Measurements from ENCODE around the gene TPO. TPM values are rescaled to one million over a fixed set of nuclear protein-coding genes. Genes with fewer than 3 reads are reported as not detected.

The TPO gene
- total RNA-seq, 5 donors from 2014 or later (not counting 1 experiment from before 2014, with no cell fraction given) = 0.18 to 0.26 TPM; not detected in 3

- CTCF ChIA-PET = no interaction called here
- Mint-ChIP-seq H3K4me3 (no peak overlapping the region), H3K27ac (no peak overlapping the region)
These were observed 19.5 kb downstream of the TPO start for GRCh38 chr2:1432726-1433125.

GRCh38 chr2:1436369-1436768 is 23.1 kb downstream of the TPO start:
- Histone ChIP-seq H3K27me3 (replicated peaks in 1 of 2; ENCODE audit: control insufficient read depth in 2 of 2, extremely low read depth in 1 of 2, insufficient read depth in 2 of 2, low read length in 1 of 2) (peaks cover 0 to 7% of the 10 kb centered on the region in 2 experiments), H3K9me3 (no peaks in the 10 kb centered on the region), H3K36me3 (ENCODE audit: control insufficient read depth in 2 of 2, extremely low read depth in 1 of 2, insufficient read depth in 1 of 2, low read length in 1 of 2) (no peaks in the 10 kb centered on the region), H3K4me1 (ENCODE audit: control insufficient read depth in 1 of 2, extremely low read depth in 1 of 2, insufficient read depth in 2 of 2, low read length in 2 of 2) (no peaks in the 10 kb centered on the region), H3K4me3 (ENCODE audit: control insufficient read depth in 1 of 2, extremely low read depth in 1 of 2, low read length in 1 of 2) (no peak overlapping the region), H3K27ac (ENCODE audit: low read length) (no peak overlapping the region)
- no peaks in the 10 kb centered on the region for H3K27me3 Mint-ChIP-seq
- POLR2A ChIA-PET = no interaction called here
- 93% methylated on average over 8 of the region's 9 CpGs for WGBS (ENCODE audit: insufficient coverage)
- DNase-seq (no peak), ATAC-seq (replicated peaks in 1 of 4) (no peak)
- no peak overlapping the region for H3K27ac Mint-ChIP-seq
- no peak overlapping the region for H3K4me3 Mint-ChIP-seq
- no peaks in the 10 kb centered on the region for H3K4me1 Mint-ChIP-seq
- H3K36me3 Mint-ChIP-seq = no peaks in the 10 kb centered on the region
- H3K9me3 Mint-ChIP-seq = no peaks in the 10 kb centered on the region
- CTCF ChIA-PET = no interaction called here

More at GRCh38 chr2:1432726-1433125, 19.5 kb downstream of the TPO start:
- no peaks in the 10 kb centered on the region for H3K36me3 ChIP-seq (ENCODE audit: control insufficient read depth in 2 of 2, extremely low read depth in 1 of 2, insufficient read depth in 1 of 2, low read length in 1 of 2)
- no peaks in the 10 kb centered on the region for H3K36me3 Mint-ChIP-seq
- no peaks in the 10 kb centered on the region for H3K9me3 Mint-ChIP-seq
- H3K27me3 Mint-ChIP-seq = no peaks in the 10 kb centered on the region
- no peaks in the 10 kb centered on the region for H3K9me3 ChIP-seq
- H3K4me1 Mint-ChIP-seq = no peaks in the 10 kb centered on the region
- no peak overlapping the region for H3K4me3 ChIP-seq (ENCODE audit: control insufficient read depth in 1 of 2, extremely low read depth in 1 of 2, low read length in 1 of 2)
- no peaks in the 10 kb centered on the region for H3K4me1 ChIP-seq (ENCODE audit: control insufficient read depth in 1 of 2, extremely low read depth in 1 of 2, insufficient read depth in 2 of 2, low read length in 2 of 2)
- DNase-seq (no peak), ATAC-seq (replicated peaks in 1 of 4) (no peak)
- WGBS (ENCODE audit: insufficient coverage) = 82% methylated on average over 2 of the region's 2 CpGs
- POLR2A ChIA-PET = no interaction called here
- peaks cover 0 to 5% of the 10 kb centered on the region in 2 experiments for H3K27me3 ChIP-seq (replicated peaks in 1 of 2; ENCODE audit: control insufficient read depth in 2 of 2, extremely low read depth in 1 of 2, insufficient read depth in 2 of 2, low read length in 1 of 2)
- H3K27ac ChIP-seq (ENCODE audit: low read length) = no peak overlapping the region

GRCh38 chr2:1437101-1437500 is 23.8 kb downstream of the TPO start:
- ATAC-seq (replicated peaks in 1 of 4) = no peak
- H3K36me3 Mint-ChIP-seq = no peaks in the 10 kb centered on the region
- no peak for DNase-seq
- Histone ChIP-seq H3K4me3 (ENCODE audit: control insufficient read depth in 1 of 2, extremely low read depth in 1 of 2, low read length in 1 of 2) (no peak overlapping the region), H3K9me3 (no peaks in the 10 kb centered on the region), H3K27me3 (replicated peaks in 1 of 2; ENCODE audit: control insufficient read depth in 2 of 2, extremely low read depth in 1 of 2, insufficient read depth in 2 of 2, low read length in 1 of 2) (peaks cover 0 to 7% of the 10 kb centered on the region in 2 experiments), H3K27ac (ENCODE audit: low read length) (no peak overlapping the region), H3K36me3 (ENCODE audit: control insufficient read depth in 2 of 2, extremely low read depth in 1 of 2, insufficient read depth in 1 of 2, low read length in 1 of 2) (no peaks in the 10 kb centered on the region), H3K4me1 (ENCODE audit: control insufficient read depth in 1 of 2, extremely low read depth in 1 of 2, insufficient read depth in 2 of 2, low read length in 2 of 2) (no peaks in the 10 kb centered on the region)
- no peak overlapping the region for H3K27ac Mint-ChIP-seq
- POLR2A ChIA-PET = no interaction called here
- no peaks in the 10 kb centered on the region for H3K27me3 Mint-ChIP-seq
- CTCF ChIA-PET = no interaction called here
- H3K4me1 Mint-ChIP-seq = no peaks in the 10 kb centered on the region
- no peak overlapping the region for H3K4me3 Mint-ChIP-seq
- 90% methylated on average over 9 of the region's 11 CpGs for WGBS (ENCODE audit: insufficient coverage)
- peaks cover 0 to 3% (median 0%) of the 10 kb centered on the region in 3 donors for H3K9me3 Mint-ChIP-seq

- POLR2A ChIA-PET = no interaction called here
- no peaks in the 10 kb centered on the region for H3K4me1 ChIP-seq (ENCODE audit: control insufficient read depth in 1 of 2, extremely low read depth in 1 of 2, insufficient read depth in 2 of 2, low read length in 2 of 2)
- ATAC-seq (replicated peaks in 1 of 4) = no peak
These were observed 24.3 kb downstream of the TPO start for GRCh38 chr2:1437537-1437936.

GRCh38 chr2:1438972-1439371 is 25.7 kb downstream of the TPO start:
- H3K36me3 Mint-ChIP-seq = no peaks in the 10 kb centered on the region
- H3K9me3 Mint-ChIP-seq = peaks cover 0 to 4% (median 0%) of the 10 kb centered on the region in 3 donors
- Histone ChIP-seq H3K9me3 (no peaks in the 10 kb centered on the region), H3K27ac (ENCODE audit: low read length) (no peak overlapping the region), H3K36me3 (ENCODE audit: control insufficient read depth in 2 of 2, extremely low read depth in 1 of 2, insufficient read depth in 1 of 2, low read length in 1 of 2) (no peaks in the 10 kb centered on the region), H3K27me3 (replicated peaks in 1 of 2; ENCODE audit: control insufficient read depth in 2 of 2, extremely low read depth in 1 of 2, insufficient read depth in 2 of 2, low read length in 1 of 2) (peaks cover 0 to 7% of the 10 kb centered on the region in 2 experiments), H3K4me3 (ENCODE audit: control insufficient read depth in 1 of 2, extremely low read depth in 1 of 2, low read length in 1 of 2) (no peak overlapping the region), H3K4me1 (ENCODE audit: control insufficient read depth in 1 of 2, extremely low read depth in 1 of 2, insufficient read depth in 2 of 2, low read length in 2 of 2) (no peaks in the 10 kb centered on the region)
- ATAC-seq (replicated peaks in 1 of 4) = no peak
- 71% methylated on average over 5 of the region's 6 CpGs for WGBS (ENCODE audit: insufficient coverage)
- ChIA-PET CTCF (no interaction called here), POLR2A (no interaction called here)
- no peaks in the 10 kb centered on the region for H3K4me1 Mint-ChIP-seq
- no peak overlapping the region for H3K27ac Mint-ChIP-seq
- no peaks in the 10 kb centered on the region for H3K27me3 Mint-ChIP-seq
- no peak overlapping the region for H3K4me3 Mint-ChIP-seq
- DNase-seq = no peak

More at GRCh38 chr2:1437537-1437936, 24.3 kb downstream of the TPO start:
- Histone ChIP-seq H3K9me3 (no peaks in the 10 kb centered on the region), H3K36me3 (ENCODE audit: control insufficient read depth in 2 of 2, extremely low read depth in 1 of 2, insufficient read depth in 1 of 2, low read length in 1 of 2) (no peaks in the 10 kb centered on the region), H3K27me3 (replicated peaks in 1 of 2; ENCODE audit: control insufficient read depth in 2 of 2, extremely low read depth in 1 of 2, insufficient read depth in 2 of 2, low read length in 1 of 2) (peaks cover 0 to 7% of the 10 kb centered on the region in 2 experiments), H3K4me3 (ENCODE audit: control insufficient read depth in 1 of 2, extremely low read depth in 1 of 2, low read length in 1 of 2) (no peak overlapping the region), H3K27ac (ENCODE audit: low read length) (no peak overlapping the region)
- H3K27ac Mint-ChIP-seq = no peak overlapping the region
- CTCF ChIA-PET = no interaction called here
- peaks cover 0 to 4% (median 0%) of the 10 kb centered on the region in 3 donors for H3K9me3 Mint-ChIP-seq
- H3K4me3 Mint-ChIP-seq = no peak overlapping the region
- no peaks in the 10 kb centered on the region for H3K4me1 Mint-ChIP-seq
- no peaks in the 10 kb centered on the region for H3K36me3 Mint-ChIP-seq
- H3K27me3 Mint-ChIP-seq = no peaks in the 10 kb centered on the region
- DNase-seq = no peak
- 79% methylated on average over 4 of the region's 4 CpGs for WGBS (ENCODE audit: insufficient coverage)

- no peak for DNase-seq
- WGBS (ENCODE audit: insufficient coverage) = 89% methylated on average over 7 of the region's 7 CpGs
- Histone ChIP-seq H3K9me3 (no peaks in the 10 kb centered on the region), H3K4me3 (ENCODE audit: control insufficient read depth in 1 of 2, extremely low read depth in 1 of 2, low read length in 1 of 2) (no peak overlapping the region), H3K27me3 (replicated peaks in 1 of 2; ENCODE audit: control insufficient read depth in 2 of 2, extremely low read depth in 1 of 2, insufficient read depth in 2 of 2, low read length in 1 of 2) (peaks cover 0 to 7% of the 10 kb centered on the region in 2 experiments), H3K27ac (ENCODE audit: low read length) (no peak overlapping the region), H3K4me1 (ENCODE audit: control insufficient read depth in 1 of 2, extremely low read depth in 1 of 2, insufficient read depth in 2 of 2, low read length in 2 of 2) (no peaks in the 10 kb centered on the region), H3K36me3 (ENCODE audit: control insufficient read depth in 2 of 2, extremely low read depth in 1 of 2, insufficient read depth in 1 of 2, low read length in 1 of 2) (no peaks in the 10 kb centered on the region)
- H3K36me3 Mint-ChIP-seq = no peaks in the 10 kb centered on the region
- H3K9me3 Mint-ChIP-seq = peaks cover 0 to 4% (median 0%) of the 10 kb centered on the region in 3 donors
- ATAC-seq (replicated peaks in 1 of 4) = no peak
- no peaks in the 10 kb centered on the region for H3K4me1 Mint-ChIP-seq
- H3K4me3 Mint-ChIP-seq = no peak overlapping the region
- CTCF ChIA-PET = no interaction called here
- no peaks in the 10 kb centered on the region for H3K27me3 Mint-ChIP-seq
- H3K27ac Mint-ChIP-seq = no peak overlapping the region
- POLR2A ChIA-PET = no interaction called here
These were observed 27.3 kb downstream of the TPO start for GRCh38 chr2:1440581-1440980.

GRCh38 chr2:1446301-1446700 is 33.0 kb downstream of the TPO start:
- Mint-ChIP-seq H3K27ac (no peak overlapping the region), H3K4me3 (no peak overlapping the region), H3K27me3 (peaks cover 8 to 25% of the 10 kb centered on the region in 2 donors), H3K4me1 (no peaks in the 10 kb centered on the region), H3K36me3 (no peaks in the 10 kb centered on the region), H3K9me3 (peaks cover 0 to 4% (median 0%) of the 10 kb centered on the region in 3 donors)
- POLR2A ChIA-PET = no interaction called here
- Histone ChIP-seq H3K4me3 (ENCODE audit: control insufficient read depth in 1 of 2, extremely low read depth in 1 of 2, low read length in 1 of 2) (no peak overlapping the region), H3K9me3 (no peaks in the 10 kb centered on the region), H3K27ac (ENCODE audit: low read length) (no peak overlapping the region), H3K27me3 (replicated peaks in 1 of 2; ENCODE audit: control insufficient read depth in 2 of 2, extremely low read depth in 1 of 2, insufficient read depth in 2 of 2, low read length in 1 of 2) (peaks cover 0 to 23% of the 10 kb centered on the region in 2 experiments), H3K4me1 (ENCODE audit: control insufficient read depth in 1 of 2, extremely low read depth in 1 of 2, insufficient read depth in 2 of 2, low read length in 2 of 2) (no peaks in the 10 kb centered on the region), H3K36me3 (ENCODE audit: control insufficient read depth in 2 of 2, extremely low read depth in 1 of 2, insufficient read depth in 1 of 2, low read length in 1 of 2) (no peaks in the 10 kb centered on the region)
- CTCF ChIA-PET = no interaction called here
- no CpG with 5 or more reads among the region's 4 CpGs for WGBS (ENCODE audit: insufficient coverage)
- DNase-seq (no peak), ATAC-seq (replicated peaks in 1 of 4) (no peak)
